Measurements from ENCODE around the gene SLC34A3.
"Not testable (repeated sequence)": the region's sequence is repeated elsewhere in the genome, so short reads cannot be mapped to it uniquely, and the experiment has no call there.

The SLC34A3 gene

GRCh38 chr9:137231372-137232039 is 805 bp downstream of the SLC34A3 start:
- no peak for DNase-seq

- no peak for DNase-seq
These were observed 1.4 kb downstream of the SLC34A3 start for GRCh38 chr9:137232101-137232500.

- DNase-seq, result no peak
These were observed 1.8 kb downstream of the SLC34A3 start for GRCh38 chr9:137232510-137232909.

- DNase-seq, result no peak
These were observed 2.7 kb downstream of the SLC34A3 start for GRCh38 chr9:137233143-137233980.

GRCh38 chr9:137234055-137234697 is 3.5 kb downstream of the SLC34A3 start:
- DNase-seq, result no peak

GRCh38 chr9:137234758-137235423 is 4.2 kb downstream of the SLC34A3 start:
- no peak for DNase-seq

- DNase-seq, result no peak
These were observed 4.9 kb downstream of the SLC34A3 start for GRCh38 chr9:137235424-137236237.

- peak; percentile 91 for DNase-seq
These were observed 5.7 kb downstream of the SLC34A3 start for GRCh38 chr9:137236238-137236935.

GRCh38 chr9:137236936-137237421 is 6.3 kb downstream of the SLC34A3 start:
- no peak for DNase-seq

GRCh38 chr9:137237759-137238726 is 7.3 kb downstream of the SLC34A3 start:
- no peak for DNase-seq

- DNase-seq, result not testable (repeated sequence)
These were observed 9.0 kb downstream of the SLC34A3 start for GRCh38 chr9:137239541-137240200.

GRCh38 chr9:137240318-137240840 is 9.7 kb downstream of the SLC34A3 start:
- peak; percentile 78 for DNase-seq

- peak; percentile 100 for DNase-seq
These were observed 10.3 kb downstream of the SLC34A3 start, which contains the start of gene TUBB4B for GRCh38 chr9:137240841-137241489. Gene TUBB4B (plus strand): TSS chr9:137241287. CDS start chr9:137241361, 74 bp downstream.

- DNase-seq, result peak; percentile 65
These were observed 11.0 kb downstream of the SLC34A3 start for GRCh38 chr9:137241490-137242268.

GRCh38 chr9:137242269-137243203 is 11.8 kb downstream of the SLC34A3 start:
- no peak for DNase-seq

- not testable (repeated sequence) for DNase-seq
These were observed 12.5 kb downstream of the SLC34A3 start for GRCh38 chr9:137243266-137243625.

All from CD4-positive, alpha-beta T cell treated with Interleukin-17A for 1 hour (primary cell).